ENCODE data around the gene TRAPPC3L.

The TRAPPC3L gene

GRCh38 chr6:116461932-116462885 is 83.3 kb downstream of the TRAPPC3L start:
- no peak for DNase-seq

GRCh38 chr6:116461331-116461931 is 84.1 kb downstream of the TRAPPC3L start, which contains the start of gene CALHM6:
Gene CALHM6 (plus strand): TSS chr6:116461375. CDS start chr6:116461930, 555 bp downstream.
- DNase-seq = no peak

- no peak for DNase-seq
Measured at GRCh38 chr6:116459927-116460326, 85.6 kb downstream of the TRAPPC3L start.

- DNase-seq = no peak
Measured at GRCh38 chr6:116458264-116458663, 87.2 kb downstream of the TRAPPC3L start.

GRCh38 chr6:116456927-116457326 is 88.6 kb downstream of the TRAPPC3L start:
- no peak for DNase-seq

- DNase-seq = no peak
Measured at GRCh38 chr6:116456106-116456505, 89.4 kb downstream of the TRAPPC3L start.

GRCh38 chr6:116452531-116452930 is 93.0 kb downstream of the TRAPPC3L start:
- no peak for DNase-seq

GRCh38 chr6:116451916-116452315 is 93.6 kb downstream of the TRAPPC3L start:
- DNase-seq = no peak

GRCh38 chr6:116450769-116451740 is 94.4 kb downstream of the TRAPPC3L start:
- DNase-seq = peak; percentile 64

- DNase-seq = no peak
Measured at GRCh38 chr6:116450185-116450710, 95.2 kb downstream of the TRAPPC3L start.

- DNase-seq = no peak
Measured at GRCh38 chr6:116449565-116449964, 95.9 kb downstream of the TRAPPC3L start.

- DNase-seq = no peak
Measured at GRCh38 chr6:116447496-116448011, 97.9 kb downstream of the TRAPPC3L start.

- no peak for DNase-seq
Measured at GRCh38 chr6:116447052-116447451, 98.4 kb downstream of the TRAPPC3L start.

- DNase-seq = no peak
Measured at GRCh38 chr6:116446399-116446798, 99.1 kb downstream of the TRAPPC3L start.

GRCh38 chr6:116445102-116445501 is 100.4 kb downstream of the TRAPPC3L start:
- DNase-seq = no peak
